HG03108 (cell line): Measurements from ENCODE around the gene SPP2.

Experiments
- ATAC-seq: cut with Tn5 transposase; IDR thresholded peaks from one replicate; pipeline ENCODE4 v1.9.1; 2021; ENCODE audit warnings: moderate library complexity; ENCODE audit not compliant: unreplicated experiment

Gene SPP2

GRCh38 chr2:234091883-234092282 is 41.4 kb downstream of the SPP2 start:
- no peak for ATAC-seq

- no peak for ATAC-seq
These were observed 41.8 kb downstream of the SPP2 start for GRCh38 chr2:234092344-234092743.

GRCh38 chr2:234095301-234095700 is 44.8 kb downstream of the SPP2 start:
- no peak for ATAC-seq

GRCh38 chr2:234096164-234096563 is 45.7 kb downstream of the SPP2 start:
- no peak for ATAC-seq

- ATAC-seq, result no peak
These were observed 48.2 kb downstream of the SPP2 start for GRCh38 chr2:234098681-234099080.

GRCh38 chr2:234099266-234099665 is 48.8 kb downstream of the SPP2 start:
- no peak for ATAC-seq

DNA sequence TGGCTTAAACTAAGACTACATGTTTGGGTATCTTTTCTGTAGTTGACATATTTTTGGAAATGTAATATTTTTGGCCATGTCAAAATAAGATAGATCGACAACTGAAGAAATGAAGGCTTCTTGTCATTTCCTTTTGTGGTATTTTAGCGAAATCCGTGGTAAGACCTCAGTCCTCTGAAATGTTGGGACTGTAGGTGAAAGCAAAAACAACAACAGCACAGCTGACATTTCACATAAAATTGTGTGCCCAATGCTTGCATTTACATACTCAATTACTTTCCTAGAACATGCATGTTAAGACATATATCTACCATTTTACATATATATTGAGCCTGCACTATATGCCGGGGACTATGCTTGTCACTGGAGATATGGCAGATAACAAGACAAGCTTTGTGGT is 50.2 kb downstream of the SPP2 start:
- no peak for ATAC-seq

- no peak for ATAC-seq
These were observed 51.6 kb downstream of the SPP2 start for GRCh38 chr2:234102112-234102511.

DNA sequence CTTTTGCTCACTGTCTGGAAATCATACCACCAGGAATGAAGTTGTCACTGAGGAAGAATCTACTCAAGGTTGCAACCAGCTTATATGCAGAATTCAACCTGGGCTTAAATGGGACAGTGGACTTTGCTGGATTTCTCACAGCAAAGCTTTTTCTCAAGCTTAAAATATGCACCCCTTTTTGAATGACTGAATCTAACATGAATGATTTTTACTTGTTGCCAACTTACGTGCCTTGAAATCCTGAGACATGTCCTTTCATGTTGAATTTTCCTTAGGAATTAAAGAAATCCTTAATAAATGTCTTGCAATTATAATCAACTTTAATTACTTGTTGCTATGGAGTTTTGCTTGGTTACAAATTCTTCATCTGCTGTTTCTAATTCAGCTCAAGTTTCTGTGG is 57.4 kb downstream of the SPP2 start:
- no peak for ATAC-seq

DNA sequence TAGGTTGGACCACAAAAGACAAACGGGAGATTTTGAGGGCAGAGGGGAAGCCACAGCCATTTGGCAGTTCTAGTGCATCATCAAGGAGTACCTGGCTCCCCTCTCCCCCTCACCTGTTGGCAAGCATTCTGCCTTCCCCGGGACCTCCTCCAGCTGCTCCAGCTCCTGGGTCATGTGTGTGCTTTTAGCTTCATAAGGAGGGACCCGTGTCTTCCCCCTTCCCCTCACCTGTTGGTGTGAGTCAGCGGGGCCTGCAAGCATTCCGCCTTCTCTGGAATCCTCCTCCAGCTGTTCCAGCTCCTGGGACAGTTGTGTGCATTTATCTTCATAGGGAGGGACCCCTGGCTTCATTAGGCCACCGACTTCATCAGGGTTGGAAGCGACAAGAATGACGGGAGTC is 58.8 kb downstream of the SPP2 start:
- no peak for ATAC-seq

DNA sequence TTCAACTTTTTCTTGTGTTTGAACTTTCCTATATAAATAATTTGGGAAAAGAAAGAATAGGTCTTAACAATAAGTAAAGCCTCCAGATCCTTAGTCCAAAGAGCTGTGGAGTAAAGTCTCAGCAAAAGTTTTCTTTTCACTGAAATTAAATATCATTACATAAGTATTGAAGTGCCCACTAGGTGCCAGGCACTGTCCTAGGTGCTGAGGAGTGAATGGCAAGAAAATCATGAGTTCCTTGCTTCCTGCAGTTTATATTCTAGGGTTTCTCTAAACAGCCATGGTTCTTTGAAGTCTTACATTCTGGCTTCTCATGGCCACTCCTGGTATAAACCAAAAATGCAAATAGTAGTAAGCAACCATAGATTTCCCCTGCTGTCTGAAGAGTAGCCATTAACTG is 59.7 kb downstream of the SPP2 start:
- ATAC-seq, result no peak

- no peak for ATAC-seq
These were observed 61.0 kb downstream of the SPP2 start for GRCh38 chr2:234111523-234111922.

- no peak for ATAC-seq
These were observed 65.5 kb downstream of the SPP2 start for GRCh38 chr2:234116010-234116409.

- ATAC-seq, result no peak
These were observed 71.5 kb downstream of the SPP2 start for GRCh38 chr2:234121999-234122398.

DNA sequence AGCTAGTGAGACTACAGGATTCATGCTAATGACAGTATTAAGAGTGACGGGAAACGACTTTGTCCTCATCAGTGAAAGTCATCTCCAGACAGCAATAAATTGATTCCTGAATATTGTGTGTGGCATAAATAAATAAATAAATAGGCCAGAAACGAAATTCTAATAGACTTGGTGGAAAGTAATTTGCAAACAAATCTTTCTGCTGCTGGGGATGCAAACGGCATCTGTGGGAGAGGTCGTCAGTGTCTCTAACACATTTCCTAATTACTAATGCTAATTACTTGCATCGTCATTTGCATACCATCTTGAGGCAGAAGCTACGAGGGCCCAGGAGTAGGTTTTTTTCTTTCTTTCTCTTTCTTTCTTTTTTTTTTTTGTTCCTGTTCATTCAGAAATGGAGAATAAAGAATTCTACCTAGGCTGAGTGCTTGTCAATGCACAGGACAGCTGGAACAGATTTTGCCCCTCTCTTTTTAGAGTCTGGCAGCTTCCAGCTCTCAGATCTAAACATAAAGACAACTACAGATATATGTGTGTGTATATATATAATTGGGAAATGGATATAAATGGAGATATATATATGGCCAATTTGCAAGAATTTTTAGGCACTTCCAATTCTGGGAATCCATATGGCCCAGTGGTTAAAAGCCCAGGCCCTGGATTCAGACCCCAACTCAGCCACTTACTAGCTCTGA is 75.1 kb downstream of the SPP2 start:
- ATAC-seq, result no peak

DNA sequence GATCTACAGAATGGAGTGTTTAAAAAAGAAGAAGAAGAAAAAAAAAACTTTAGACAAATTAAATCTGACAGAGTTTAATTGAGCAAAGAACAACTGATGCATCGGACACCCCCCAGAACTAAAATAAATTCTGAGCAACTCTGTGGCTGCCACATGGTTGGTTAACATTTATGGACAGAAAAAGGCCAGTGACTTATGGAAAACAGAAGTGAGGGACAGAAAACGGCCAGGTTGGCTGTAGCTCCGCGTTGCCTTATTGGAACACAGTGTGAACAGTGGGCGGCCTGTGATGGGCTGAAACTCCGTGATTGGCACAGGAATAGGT is 75.6 kb downstream of the SPP2 start:
- no peak for ATAC-seq
